OCI-LY7 (cell line): Measurements from ENCODE around the gene MIOX. TPM values are rescaled to one million over a fixed set of nuclear protein-coding genes. Genes with fewer than 3 reads are reported as not detected.

Source experiments
- BruUV-seq: library from RNA; stranded (reverse); fragments of 400-500 nt; replicated peaks from 2 replicates; lab custom pipeline; 2021; lab: Mats Ljungman, UMichigan
- CTCF ChIA-PET: fragments of 300-600 bp; sonication (Branson Sonifier 250); formaldehyde crosslinking; loops from one replicate; lab custom pipeline; 2022; ENCODE audit warnings: antibody characterized with exemption; ENCODE audit not compliant: unreplicated experiment; lab: Charles Lee
- POLR2A ChIA-PET: fragments of 300-600 bp; sonication (Branson Sonifier 250); formaldehyde crosslinking; loops from one replicate; lab custom pipeline; 2022; ENCODE audit warnings: antibody characterized with exemption; lab: Charles Lee
- DNase-seq: peaks from one replicate; pipeline ENCODE4 v3.0.0-alpha.2; 2015; ENCODE audit warnings: low spot score
- H2AFZ ChIP-seq: fragments of 200-600 bp; sonication (generic), shearing (Covaris generic); 2 replicates; pipeline ENCODE4 v1.6.1; 2014; ENCODE audit warnings: mild to moderate bottlenecking, antibody characterized with exemption, low read length, moderate library complexity
- H3K27ac ChIP-seq: fragments of 200-600 bp; sonication (generic); 2 replicates; pipeline ENCODE4 v1.5.1; 2014; ENCODE audit warnings: mixed run types, low read depth, mild to moderate bottlenecking, moderate library complexity, low read length, inconsistent platforms; ENCODE audit not compliant: poor library complexity, severe bottlenecking
- H3K36me3 ChIP-seq: fragments of 200-600 bp; sonication (generic); 2 replicates; pipeline ENCODE4 v1.6.1; 2014; ENCODE audit warnings: mild to moderate bottlenecking, antibody characterized with exemption, low read length, moderate library complexity, mixed read lengths; ENCODE audit not compliant: insufficient read depth
- H3K4me1 ChIP-seq: fragments of 200-600 bp; sonication (generic); 2 replicates; pipeline ENCODE4 v1.5.1; 2014; ENCODE audit warnings: mild to moderate bottlenecking, low read length; ENCODE audit not compliant: insufficient read depth, poor library complexity, severe bottlenecking
- H3K4me2 ChIP-seq: fragments of 200-600 bp; sonication (generic); 2 replicates; pipeline ENCODE4 v1.6.1; 2014; ENCODE audit warnings: mild to moderate bottlenecking, low read length
- H3K4me3 ChIP-seq: fragments of 200-600 bp; sonication (generic); 2 replicates; pipeline ENCODE4 v1.5.1; 2014; ENCODE audit warnings: mild to moderate bottlenecking, low read depth, low read length; ENCODE audit not compliant: poor library complexity, severe bottlenecking
- H3K79me2 ChIP-seq: fragments of 200-600 bp; sonication (generic); 2 replicates; pipeline ENCODE4 v1.6.1; 2016; ENCODE audit warnings: low read depth, mild to moderate bottlenecking, low read length, moderate library complexity, mixed read lengths; ENCODE audit not compliant: insufficient read depth
- H3K9me2 ChIP-seq: fragments of 200-600 bp; sonication (generic); 2 replicates; pipeline ENCODE4 v1.6.1; 2016; ENCODE audit warnings: mild to moderate bottlenecking, low read length, mixed read lengths; ENCODE audit not compliant: insufficient read depth
- H3K9me3 ChIP-seq: fragments of 200-600 bp; sonication (generic); 2 replicates; pipeline ENCODE4 v1.6.1; 2014; ENCODE audit warnings: mild to moderate bottlenecking, mixed run types, low read length, mixed read lengths
- H4K20me1 ChIP-seq: fragments of 200-600 bp; sonication (generic); 2 replicates; pipeline ENCODE4 v1.6.1; 2014; ENCODE audit warnings: mild to moderate bottlenecking, antibody characterized with exemption, low read length, moderate library complexity, mixed read lengths; ENCODE audit not compliant: insufficient read depth
- CTCF ChIP-seq: fragments of 200-600 bp; sonication (generic); conservative IDR thresholded peaks from 2 replicates; pipeline ENCODE4 v1.5.1; 2014; ENCODE audit warnings: mild to moderate bottlenecking, antibody characterized with exemption, low read length, moderate library complexity, mixed read lengths
- EZH2phosphoT487 ChIP-seq: fragments of 200-600 bp; sonication (generic); IDR thresholded peaks from 2 replicates; pipeline ENCODE4 v1.6.1; 2018; ENCODE audit warnings: low read depth, borderline replicate concordance, mild to moderate bottlenecking, mixed run types, antibody characterized with exemption, low read length, moderate library complexity, mixed read lengths
- intact Hi-C: fragments of 100-400 bp; cut with micrococcal nuclease; formaldehyde crosslinking; loops from one replicate; pipeline ENCODE4 v1.10.0; 2022; ENCODE audit not compliant: unreplicated experiment
- total RNA-seq, 2 experiments: library from RNA; depleted of rRNA in 1 of 2; stranded (reverse); fragments of >200 nt in 1 of 2; shearing (Covaris generic) in 1 of 2; gene quantifications; 2 replicates each; pipeline ENCODE4 v1.2.3, GENCODE V29; 2014 to 2022

The MIOX gene
- total RNA-seq, 2 experiments from 2014 or later = 0.53 TPM; not detected in 1

DNA sequence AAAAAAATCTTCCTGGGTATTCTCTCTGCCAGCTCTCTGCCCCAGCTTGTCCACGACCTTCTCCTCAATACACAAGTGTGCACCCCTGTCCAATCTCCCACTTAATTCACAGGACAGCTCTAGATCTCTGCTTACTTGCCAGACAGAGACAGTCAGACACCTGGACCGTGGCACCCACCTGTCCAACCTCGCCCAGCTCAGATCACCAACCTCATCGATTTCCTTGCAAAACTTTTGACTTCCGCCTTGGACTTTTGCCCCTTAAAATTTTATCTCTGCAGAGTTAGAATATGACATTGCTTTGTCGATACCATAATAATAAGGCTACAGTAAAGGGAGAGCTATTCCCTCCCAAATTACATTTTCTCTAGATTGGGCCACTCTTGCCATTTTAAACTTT, 10.4 kb downstream of the MIOX start:
- ChIA-PET POLR2A (interaction anchor here (0.7 to 1.0 kb wide), 2 partner anchors 29 to 163 kb away, joined by 3 to 4 read pairs; partner anchors contain the start of gene SCO2), CTCF (interaction anchor here (1.2 kb wide), 1 partner anchor 24 kb away, joined by 4 read pairs; no protein-coding TSS in a partner anchor)
- Histone ChIP-seq H4K20me1 (no peaks in the 10 kb centered on the region), H3K27ac (no peak overlapping the region), H3K4me3 (no peak overlapping the region), H3K9me3 (no peaks in the 10 kb centered on the region), H3K36me3 (no peaks in the 10 kb centered on the region), H3K4me1 (peaks cover 22% of the 10 kb centered on the region), H3K9me2 (no peaks in the 10 kb centered on the region), H2AFZ (no peak overlapping the region), H3K4me2 (no peak overlapping the region), H3K79me2 (no peaks in the 10 kb centered on the region)
- TF ChIP-seq EZH2phosphoT487 = no peak
- no peak for TF ChIP-seq CTCF
- intact Hi-C loops = no loop called here
- no TSS peak for BruUV-seq
- no peak for DNase-seq

GRCh38 chr22:50498322-50498890, 11.7 kb downstream of the MIOX start:
- Histone ChIP-seq H2AFZ (peak overlapping the region; percentile 46; the same call in 1 of the 2 replicates), H3K4me2 (peak overlapping the region; percentile 9; the same call in 1 of the 2 replicates), H3K4me1 (peaks cover 22% of the 10 kb centered on the region), H3K4me3 (no peak overlapping the region), H3K27ac (no peak overlapping the region), H3K79me2 (no peaks in the 10 kb centered on the region), H3K36me3 (peaks cover 5% of the 10 kb centered on the region; the same call in 1 of the 2 replicates), H3K9me3 (no peaks in the 10 kb centered on the region), H4K20me1 (no peaks in the 10 kb centered on the region), H3K9me2 (no peaks in the 10 kb centered on the region)
- TF ChIP-seq CTCF (peak; percentile 89), EZH2phosphoT487 (no peak)
- CTCF ChIA-PET = interaction anchor here (0.6 to 1.4 kb wide), 3 partner anchors 25 to 164 kb away, joined by 4 to 6 read pairs (median 4); partner anchors contain the start of gene SCO2
- intact Hi-C loops = loop anchor here (1.0 to 2.0 kb wide), 2 partner anchors 50 to 99 kb away; no protein-coding TSS in a partner anchor
- POLR2A ChIA-PET = interaction anchor here (1.0 kb wide), 2 partner anchors 27 to 28 kb away, joined by 3 to 4 read pairs; no protein-coding TSS in a partner anchor
- DNase-seq = peak; percentile 80
- BruUV-seq = no TSS peak

- ChIA-PET CTCF (no interaction called here), POLR2A (interaction anchor here (0.6 to 0.7 kb wide), 2 partner anchors 12 to 35 kb away, joined by 3 to 8 read pairs; no protein-coding TSS in a partner anchor)
- peaks cover 22% of the 10 kb centered on the region for H3K4me1 ChIP-seq
- H3K36me3 ChIP-seq = peaks cover 16% of the 10 kb centered on the region; the same call in 1 of the 2 replicates
- H3K9me3 ChIP-seq = no peaks in the 10 kb centered on the region
- no peak for DNase-seq
- H3K9me2 ChIP-seq = no peaks in the 10 kb centered on the region
- H3K4me3 ChIP-seq = no peak overlapping the region
- H3K27ac ChIP-seq = no peak overlapping the region
- no peaks in the 10 kb centered on the region for H3K79me2 ChIP-seq
- no peak overlapping the region for H3K4me2 ChIP-seq
- BruUV-seq = no TSS peak
- intact Hi-C loops = loop anchor here (10.0 kb wide), 1 partner anchor 256 kb away; the partner anchor contains the start of gene TUBGCP6
- no peak for TF ChIP-seq EZH2phosphoT487
- no peak for TF ChIP-seq CTCF
- no peak overlapping the region for H2AFZ ChIP-seq
- no peaks in the 10 kb centered on the region for H4K20me1 ChIP-seq
These were observed 13.8 kb downstream of the MIOX start for GRCh38 chr22:50500452-50500851.
